Sigmoid colon (tissue), 4 donors: ENCODE results near the gene CDK9.

Experiments used
- POLR2A ChIP-seq, 2 donors: fragments of 450-650 bp; IDR thresholded peaks; one replicate each; pipeline ENCODE4 v1.6.1; 2016; ENCODE audit warnings: antibody characterized with exemption in 2 of 2, mild to moderate bottlenecking in 2 of 2, moderate library complexity in 2 of 2
- POLR2AphosphoS5 ChIP-seq, 4 donors: sonication (generic); formaldehyde crosslinking; IDR thresholded peaks; one replicate each; pipeline ENCODE4 v1.6.1; 2017; ENCODE audit warnings: antibody characterized with exemption in 4 of 4

DNA sequence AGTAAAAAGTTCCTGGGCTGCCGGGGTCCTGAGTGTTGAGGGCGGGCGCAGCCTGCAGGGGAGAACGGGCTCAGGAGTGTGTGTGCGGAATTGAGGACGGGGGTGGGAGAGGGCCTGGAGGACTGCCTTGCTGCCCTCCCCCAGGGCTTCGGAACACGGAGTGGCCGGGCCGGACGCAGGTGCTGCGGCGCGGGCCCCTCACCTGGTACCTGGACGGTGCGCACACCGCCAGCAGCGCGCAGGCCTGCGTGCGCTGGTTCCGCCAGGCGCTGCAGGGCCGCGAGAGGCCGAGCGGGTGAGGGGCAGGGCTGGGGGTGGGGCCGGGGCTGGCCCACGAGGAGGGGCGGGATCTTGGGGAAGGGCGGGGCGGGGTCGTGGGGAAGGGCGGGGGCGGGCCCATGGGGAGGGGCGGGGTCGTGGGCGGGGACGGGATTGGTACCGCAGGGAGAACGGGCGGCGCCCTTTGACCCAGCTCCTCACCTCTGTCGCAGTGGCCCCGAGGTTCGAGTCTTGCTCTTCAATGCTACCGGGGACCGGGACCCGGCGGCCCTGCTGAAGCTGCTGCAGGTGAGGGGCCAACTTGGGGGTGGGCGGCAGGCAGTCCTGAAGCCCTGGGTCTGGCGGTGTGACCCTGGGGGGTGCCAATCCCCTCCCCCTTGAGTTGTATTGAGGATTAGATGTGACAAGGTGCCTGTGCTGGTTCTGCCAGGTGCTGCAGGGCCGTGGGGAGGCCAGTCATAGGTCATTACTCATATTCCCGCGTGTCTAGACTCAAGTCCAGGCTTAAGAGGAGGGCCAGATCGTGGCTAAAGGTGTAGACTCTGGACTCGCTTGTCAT is 23.9 kb downstream of the CDK9 start:
- TF ChIP-seq POLR2AphosphoS5 (IDR thresholded peaks at IDR 0.05) (no peak), POLR2A (IDR thresholded peaks at IDR 0.05) (no peak)
